Hematopoietic multipotent progenitor cell treated with erythropoietin and hydrocortisone succinate and interleukin-3 and kit ligand, for 8 days (in vitro differentiated cells): ENCODE data around the gene DNM1L.
"Not testable (repeated sequence)": the region's sequence is repeated elsewhere in the genome, so short reads cannot be mapped to it uniquely, and the experiment has no call there.

Experiments
- DNase-seq: peaks from one replicate; pipeline ENCODE4 v3.0.0-alpha.2; 2015

Gene DNM1L

DNA sequence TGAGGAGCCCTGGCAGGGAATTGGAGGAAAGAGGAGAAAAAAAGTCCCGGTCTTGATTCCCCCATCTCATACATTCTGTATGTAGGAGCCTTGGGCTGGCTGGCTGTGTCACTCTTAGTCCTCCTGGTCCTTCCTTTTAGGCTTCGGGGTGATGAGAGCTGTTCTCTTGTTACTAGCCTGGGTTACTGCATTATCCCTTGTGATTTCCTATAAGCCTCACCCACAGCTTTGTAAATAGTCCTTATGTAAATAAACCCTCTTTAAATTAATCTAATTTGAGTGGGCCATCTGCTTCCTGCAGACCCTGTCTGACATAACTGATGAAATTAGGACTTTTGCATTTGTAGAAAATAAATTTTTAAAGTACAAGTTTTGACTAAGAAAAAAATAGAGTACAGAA is 19.2 kb downstream of the DNM1L start:
- DNase-seq: no peak

DNA sequence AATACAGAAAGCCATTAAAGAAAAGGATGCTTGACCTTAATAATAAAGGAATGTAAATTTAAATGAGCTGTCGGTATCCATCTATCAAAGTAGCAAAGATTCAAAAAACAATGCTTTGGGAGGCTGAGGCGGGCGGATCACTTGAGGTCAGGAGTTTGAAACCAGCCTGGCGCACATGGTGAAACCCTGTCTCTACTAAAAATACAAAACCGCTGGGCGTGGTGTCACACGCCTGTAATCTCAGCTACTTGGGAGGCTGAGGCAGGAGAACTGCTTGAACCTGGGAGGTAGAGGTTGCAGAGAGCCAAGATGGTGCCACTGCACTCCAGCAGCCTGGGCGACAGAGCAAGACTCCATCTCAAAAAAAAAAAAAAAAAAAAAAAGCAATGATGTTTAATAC is 20.3 kb downstream of the DNM1L start:
- not testable (repeated sequence) for DNase-seq

DNA sequence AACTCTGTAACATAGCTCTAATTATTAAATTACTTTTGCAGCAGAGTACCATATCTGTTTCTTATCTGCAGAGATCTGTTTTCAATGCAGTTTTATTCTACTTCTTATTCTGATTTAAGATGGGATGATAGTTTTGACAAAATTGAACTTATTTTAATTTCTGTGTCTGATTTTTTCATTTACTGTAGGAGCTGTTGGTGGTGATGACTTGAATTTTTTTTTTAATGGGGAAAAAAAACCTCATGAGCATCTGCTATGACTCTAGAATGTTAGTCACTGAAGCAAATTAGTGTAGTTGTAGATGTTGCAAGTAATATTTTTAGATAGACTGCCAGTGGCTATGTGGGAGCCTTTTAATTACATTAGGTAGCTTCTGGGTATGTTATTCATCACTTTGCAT is 23.4 kb downstream of the DNM1L start:
- no peak for DNase-seq

DNA sequence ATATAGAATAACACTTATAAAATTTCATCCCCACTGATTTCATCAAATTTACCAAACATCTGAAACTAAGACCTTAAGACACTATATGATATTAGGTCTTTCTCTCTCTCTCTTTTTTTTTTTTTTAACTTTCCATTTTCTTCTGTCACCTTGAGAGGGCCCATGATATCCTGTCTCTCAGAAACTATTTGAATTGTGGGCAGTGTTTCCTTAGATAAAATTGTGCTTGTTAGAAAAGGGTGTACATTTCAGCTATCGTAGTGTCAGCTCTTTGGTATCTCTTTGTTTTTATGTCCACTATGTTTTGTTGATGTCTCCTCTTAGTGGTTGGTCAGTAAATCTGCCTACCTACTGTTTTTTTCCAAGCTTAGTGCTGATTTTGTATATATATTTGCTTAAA is 23.8 kb downstream of the DNM1L start:
- DNase-seq: peak; percentile 21

DNA sequence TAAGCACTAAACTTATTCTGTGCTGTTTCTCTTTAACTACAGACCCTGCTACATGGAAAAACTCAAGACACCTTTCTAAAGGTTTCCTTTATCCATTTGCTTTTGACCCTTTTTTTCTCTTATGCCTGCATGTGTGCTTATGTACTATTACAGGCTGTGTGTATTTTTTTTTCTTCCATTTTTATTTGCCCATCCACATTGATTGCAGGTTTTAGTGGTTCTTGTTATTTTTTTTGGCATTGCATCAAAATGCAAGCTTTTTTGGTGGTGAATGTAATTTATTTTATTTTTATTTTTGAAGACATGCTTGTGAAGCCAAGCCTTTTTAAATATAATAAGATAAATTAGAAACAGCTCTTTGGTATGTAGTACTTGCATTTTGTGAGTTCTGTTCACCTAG is 26.7 kb downstream of the DNM1L start:
- no peak for DNase-seq

DNA sequence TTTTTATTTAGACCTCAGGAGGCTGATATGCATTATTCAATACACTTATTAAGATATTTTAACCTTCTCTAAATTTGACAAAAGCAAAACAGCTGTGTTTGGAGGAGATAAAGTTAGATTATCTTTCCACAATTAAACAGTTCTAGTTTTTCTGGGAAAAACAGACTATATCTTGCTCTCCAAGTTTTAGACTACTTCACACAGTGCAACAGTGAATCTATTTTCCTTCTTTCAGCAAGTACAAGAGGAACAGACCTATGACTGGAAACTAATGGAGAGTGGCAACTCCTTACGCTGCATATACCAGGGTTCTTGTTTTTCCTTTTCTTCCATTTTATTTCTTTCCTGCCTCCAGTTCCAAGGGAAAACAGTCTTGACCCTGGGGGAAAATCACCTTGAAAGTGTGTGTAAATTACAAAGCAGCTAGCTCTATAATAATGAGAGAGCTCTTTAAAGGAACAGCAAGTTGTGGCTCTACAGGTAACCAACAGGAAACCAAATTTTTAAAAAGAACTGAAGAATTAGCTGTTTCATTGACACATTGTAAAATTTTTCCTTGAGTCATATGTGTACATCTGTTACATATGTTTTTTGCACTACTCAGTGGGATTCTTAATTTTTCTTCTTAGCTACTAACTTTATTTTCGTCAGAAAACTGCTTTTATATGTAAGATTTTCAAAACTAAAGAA is 27.4 kb downstream of the DNM1L start:
- DNase-seq: peak; percentile 80

DNA sequence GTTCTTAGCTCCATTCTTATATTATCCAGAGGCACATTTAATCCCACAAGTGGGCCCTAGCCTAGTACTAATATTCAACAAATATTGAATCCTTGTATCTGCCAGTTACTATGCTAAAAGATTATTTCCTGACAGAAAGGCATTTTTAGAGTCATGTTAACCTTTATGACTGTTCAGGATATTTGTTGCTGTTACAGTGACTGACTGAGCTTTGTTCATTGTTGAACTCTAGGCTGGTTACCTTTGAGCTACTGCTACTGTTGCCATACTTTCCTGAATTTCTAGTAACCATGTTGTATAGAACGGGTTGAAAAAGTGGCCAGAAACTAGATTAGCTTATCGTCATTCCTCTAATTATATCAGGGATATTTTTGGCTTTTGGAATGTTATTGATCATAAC is 29.8 kb downstream of the DNM1L start:
- no peak for DNase-seq

DNA sequence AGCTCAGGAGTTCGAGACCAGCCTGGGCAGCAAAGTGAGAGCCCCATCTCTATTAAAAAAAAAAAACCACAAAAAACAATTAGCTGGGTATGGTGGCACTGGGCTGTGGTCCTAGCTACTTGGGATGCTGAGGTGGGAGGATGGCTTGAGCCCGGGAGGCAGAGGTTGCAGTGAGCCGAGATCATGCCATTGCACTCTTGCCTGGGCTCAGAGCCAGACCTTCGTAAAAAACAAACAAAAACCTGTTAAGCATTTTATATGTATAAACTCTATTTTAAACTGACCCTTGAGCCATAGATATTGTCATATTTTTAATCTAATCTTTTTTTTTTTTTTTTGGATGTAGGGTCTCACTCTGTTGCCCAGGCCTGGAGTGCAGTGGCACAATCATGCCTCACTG is 35.7 kb downstream of the DNM1L start:
- DNase-seq: no peak

DNA sequence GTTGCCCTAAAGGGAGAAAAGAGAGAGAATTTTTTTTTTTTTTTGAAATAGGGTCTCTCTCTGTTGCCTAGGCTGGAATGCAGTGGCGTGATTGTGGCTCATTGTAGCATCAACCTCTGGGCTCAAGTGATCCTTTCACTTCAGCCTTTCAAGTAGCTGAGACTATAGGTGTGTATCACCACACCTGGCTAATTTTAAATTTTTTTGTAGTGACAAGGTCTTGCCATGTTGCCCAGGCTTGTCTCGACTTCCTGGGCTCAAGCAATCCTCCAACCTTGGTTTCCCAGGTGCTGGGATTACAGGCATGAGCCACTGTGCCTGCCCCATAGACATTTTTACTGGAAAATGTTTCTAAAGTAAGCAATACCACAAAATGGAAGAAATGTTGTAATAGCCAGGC is 39.8 kb downstream of the DNM1L start:
- DNase-seq: no peak

DNA sequence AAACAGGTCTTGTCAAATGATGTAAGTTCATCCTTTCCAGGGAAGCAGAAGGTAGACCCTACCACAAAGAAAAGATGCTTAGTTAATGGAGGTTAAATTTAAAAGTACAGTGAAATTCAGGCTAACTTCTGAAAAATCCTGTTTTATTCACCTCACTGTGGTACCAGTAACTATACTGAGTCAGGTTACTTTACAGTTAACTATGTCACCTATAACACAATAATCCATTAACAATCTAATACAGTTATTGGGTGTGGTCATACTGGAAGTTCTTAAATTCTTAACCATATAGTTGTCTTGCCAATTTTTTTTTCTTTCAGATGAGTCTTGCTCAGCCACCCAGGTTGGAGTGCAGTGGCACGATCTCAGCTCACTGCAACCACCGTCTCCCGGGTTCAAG is 46.2 kb downstream of the DNM1L start:
- DNase-seq: not testable (repeated sequence)

DNA sequence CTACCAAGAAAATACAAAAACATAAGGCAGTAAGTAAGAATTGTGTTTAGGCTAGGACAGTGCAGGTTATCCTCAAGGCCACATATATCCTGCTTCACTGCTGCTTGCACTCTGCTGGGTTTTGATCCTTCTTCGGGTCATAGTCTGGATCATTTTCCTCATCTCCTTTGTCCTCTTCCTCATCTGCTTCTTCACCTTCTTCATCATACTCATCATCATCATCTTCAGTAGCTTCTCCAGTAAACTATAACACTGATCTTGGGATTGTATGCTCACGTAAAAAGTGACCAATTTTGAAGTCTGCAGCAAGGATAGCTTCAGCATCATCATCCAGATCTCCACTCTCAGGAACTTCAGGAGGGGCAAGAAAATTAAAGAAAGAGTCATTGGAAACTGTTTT is 47.2 kb downstream of the DNM1L start:
- no peak for DNase-seq

DNA sequence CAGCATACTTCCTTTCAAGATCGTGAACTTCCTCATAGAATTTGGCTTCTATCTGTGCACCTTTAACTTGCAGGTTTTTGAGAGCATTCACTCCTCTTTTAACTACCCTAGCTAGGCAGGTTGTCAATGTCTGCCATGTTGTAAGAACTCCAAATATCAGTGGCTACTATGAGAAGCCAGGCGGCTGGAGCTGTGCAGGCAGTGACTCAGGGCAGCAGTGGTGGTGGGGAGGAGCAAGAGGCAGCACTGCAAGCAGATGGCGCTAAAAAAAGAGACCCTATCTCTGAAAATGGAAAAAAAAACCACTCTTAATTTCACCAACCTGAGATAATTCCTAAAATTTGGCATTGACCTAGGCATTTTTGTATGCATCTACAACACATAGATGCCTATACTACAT is 48.1 kb downstream of the DNM1L start:
- DNase-seq: no peak

DNA sequence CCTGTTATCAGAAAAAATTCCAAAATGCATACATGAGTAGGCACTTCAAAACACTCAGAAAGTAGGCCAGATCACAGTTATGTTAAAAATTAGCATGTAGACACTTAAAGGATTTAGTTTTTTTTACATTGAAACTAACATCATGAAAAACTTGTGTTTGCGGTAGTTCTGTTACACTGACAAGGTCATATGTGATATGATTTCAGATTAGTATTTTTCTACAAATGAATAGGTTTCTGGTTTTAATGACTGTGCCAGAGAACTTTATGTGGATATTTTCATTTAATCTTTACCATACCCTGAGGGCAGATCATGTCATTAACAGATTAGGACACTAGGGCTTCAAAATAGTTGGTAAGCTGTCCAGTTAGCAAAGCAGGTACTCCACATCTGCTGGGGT is 55.9 kb downstream of the DNM1L start:
- DNase-seq: no peak

DNA sequence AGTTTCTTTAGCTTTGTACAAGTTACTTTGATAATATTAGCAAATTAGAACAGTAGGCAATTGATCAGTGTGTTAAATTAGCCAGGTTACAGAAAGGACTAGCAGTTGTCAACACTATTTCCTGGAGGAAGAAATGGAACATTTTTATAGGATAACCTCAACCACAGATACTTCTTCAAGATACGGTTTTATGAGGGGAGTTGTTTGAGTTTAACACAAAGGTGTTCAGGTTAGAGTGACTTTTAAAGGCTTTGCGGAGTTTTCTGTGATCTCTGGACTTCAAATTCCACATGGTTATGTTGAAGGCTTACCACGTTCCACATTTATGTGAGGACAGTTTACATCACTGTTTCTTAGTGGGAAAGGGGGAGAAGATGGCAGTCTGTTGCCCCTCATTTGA is 57.3 kb downstream of the DNM1L start:
- DNase-seq: no peak

DNA sequence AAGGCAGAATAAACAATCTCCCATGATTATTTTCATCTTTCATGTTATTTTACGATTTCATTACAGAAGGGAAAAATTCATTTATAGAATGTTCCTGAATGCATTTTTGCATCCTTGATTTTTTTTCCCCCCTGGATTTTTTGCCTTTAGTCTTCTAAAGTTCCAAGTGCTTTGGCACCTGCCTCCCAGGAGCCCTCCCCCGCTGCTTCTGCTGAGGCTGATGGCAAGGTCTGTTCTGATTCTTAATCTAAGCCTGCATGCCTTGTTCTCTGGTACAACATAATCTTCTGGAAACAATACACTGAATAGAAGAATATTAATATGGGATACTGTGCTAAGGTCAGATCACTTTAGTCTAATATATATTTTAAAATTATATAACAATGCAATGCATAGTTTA is 58.6 kb downstream of the DNM1L start:
- DNase-seq: no peak

DNA sequence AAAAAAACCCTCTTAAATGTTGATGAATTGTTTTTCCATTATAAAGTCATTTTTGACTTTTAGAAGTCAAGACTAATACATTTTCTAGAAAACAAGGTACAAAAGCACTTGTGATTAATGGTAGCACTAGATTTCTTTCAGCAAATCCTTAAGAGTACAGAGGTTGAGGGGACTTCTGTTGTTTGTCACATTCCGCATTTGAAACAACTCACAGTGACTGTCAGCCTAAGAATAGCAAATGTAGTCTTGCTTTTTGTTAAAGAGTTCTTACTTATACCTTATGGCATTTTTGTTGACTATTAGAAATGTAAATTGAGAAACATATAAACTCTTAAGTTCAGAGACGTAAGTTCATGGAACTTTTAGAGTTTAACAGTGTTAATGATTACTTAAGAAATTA is 60.2 kb downstream of the DNM1L start:
- no peak for DNase-seq

DNA sequence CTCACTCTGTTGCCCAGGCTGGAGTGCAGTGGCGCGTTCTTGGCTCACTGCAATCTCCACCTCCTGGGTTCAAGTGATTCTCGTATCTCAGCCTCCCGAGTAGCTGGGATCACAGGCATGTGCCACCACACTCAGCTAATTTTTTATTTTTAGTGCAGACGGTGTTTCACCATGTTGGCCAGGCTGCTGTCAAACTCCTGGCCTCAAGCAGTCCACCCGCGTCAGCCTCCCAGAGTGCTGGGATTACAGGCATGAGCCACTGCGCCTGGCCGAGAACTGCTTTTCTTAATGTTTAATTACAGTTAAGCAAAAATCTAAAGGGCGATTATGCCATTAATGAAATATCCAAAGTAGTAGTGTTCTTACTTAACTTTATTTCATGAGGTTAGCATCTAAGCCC is 63.0 kb downstream of the DNM1L start:
- no peak for DNase-seq

DNA sequence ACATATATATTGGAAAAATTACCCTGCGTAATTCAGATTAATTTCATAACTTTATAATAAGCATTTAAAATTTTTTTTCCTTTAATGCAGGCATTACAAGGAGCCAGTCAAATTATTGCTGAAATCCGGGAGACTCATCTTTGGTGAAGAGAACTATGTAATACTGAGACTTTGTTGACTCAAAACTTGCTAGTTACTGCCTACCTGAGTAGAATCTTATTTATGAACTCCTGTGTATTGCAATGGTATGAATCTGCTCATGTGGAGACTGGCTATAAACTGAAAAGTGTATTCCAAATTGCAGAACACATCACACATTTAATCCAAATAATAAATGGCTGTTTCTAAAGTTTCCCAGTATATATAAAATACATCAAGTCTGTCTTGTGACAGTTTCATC is 64.2 kb downstream of the DNM1L start:
- no peak for DNase-seq

DNA sequence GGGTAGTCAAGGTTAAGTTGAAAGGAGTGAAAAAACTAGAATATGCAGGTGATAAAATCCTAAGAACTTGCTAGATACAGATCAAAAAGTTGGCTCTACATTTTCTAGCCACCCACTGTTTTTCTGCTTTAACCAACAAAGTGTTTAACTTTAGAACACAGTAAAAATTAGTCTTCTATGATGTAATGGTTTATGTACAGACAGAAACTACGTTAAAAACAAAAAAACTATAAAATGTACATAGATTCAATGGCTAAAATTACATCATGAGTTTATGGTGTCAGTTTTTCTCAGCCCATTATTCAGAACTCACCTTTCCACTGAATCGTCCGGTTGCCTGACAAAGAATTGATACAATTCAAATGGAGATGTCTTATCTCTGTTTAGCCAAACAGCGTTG is 74.5 kb downstream of the DNM1L start:
- DNase-seq: no peak

DNA sequence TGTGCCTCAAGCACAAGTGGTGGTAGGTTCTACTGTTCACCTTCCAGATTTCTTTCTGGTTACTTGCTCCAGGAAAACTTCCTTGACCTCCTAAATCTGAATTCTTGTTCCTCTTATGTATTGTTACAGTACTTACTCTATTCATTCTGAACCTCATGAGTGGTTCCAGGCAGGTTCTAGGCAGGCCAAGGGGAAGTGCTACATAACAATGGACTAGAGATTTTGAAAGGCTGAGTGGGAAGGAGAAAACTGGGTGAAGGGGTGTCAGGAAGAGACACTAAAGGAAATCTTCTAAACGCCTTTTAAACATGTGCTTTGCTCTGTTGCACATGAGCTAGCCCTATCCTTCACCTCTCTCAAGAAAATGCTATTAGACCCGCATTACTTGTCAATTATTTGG is 75.0 kb downstream of the DNM1L start:
- no peak for DNase-seq

DNA sequence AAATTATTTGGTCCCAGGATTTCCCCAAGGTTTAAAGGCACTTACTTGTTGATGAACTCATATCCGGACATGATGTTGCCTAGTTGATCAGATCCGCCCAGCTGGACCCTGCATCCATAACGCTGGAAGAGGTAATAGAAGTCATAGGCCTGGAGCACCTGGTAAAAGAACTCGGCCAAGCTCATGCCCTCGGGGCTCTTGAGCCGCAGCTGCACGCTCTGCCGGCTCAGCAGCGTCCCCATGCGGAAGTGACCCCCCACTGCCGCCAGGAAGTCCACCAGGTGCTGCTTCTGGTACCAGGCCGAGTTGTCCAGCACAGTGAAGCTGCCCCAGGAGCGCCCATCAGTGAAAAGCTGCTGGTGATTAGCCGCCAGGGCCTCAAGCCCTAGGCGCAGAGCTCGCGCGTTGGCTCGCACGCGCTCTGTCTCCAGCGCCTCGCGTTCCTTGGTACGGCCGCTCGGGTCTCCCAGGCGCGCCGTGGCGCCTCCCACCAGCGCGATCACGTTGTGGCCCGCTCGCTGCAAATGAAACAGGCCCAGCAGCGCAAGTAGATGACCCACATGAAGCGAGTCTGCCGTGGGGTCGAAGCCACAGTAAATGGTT is 76.1 kb downstream of the DNM1L start:
- peak; percentile 82 for DNase-seq

DNA sequence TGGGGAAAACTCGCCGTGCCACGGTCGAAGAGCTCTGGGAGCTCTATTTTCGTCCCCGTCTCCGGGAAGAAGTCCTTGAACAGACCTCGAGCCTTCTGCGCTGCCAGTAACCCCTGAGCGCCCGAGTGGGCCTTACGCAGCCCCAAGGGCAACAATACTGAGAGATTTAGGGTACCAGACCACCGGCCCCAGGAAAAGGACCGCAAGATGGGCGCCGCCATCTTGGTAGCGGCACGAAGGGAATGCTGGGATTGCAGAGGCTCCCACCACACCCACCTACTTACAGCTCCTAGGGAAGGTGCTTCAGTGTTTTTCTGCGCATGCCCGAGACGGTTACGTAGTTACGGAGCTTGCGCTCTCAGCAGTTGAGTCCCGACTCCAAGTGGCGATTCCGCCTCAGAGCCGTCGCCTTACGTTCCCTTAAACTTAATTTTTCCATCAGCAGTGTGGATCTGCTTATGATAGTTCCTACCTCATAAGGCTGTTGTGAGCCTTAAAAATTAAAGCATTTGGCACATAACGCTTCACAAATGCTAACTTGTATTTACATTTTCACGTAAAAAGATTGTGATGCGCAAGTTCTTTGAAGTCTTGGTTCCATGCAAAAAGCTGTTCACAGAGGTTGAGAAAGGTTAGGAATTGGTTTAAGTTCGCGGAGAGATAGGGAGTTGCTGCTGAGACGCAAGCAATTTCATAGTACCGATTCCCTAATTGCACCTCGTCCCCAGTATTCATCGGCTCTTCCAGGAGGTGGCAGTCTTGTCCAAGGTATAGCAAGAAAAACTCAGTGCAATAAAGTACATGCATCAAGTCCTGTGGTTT is 76.8 kb downstream of the DNM1L start, which contains the start of gene YARS2:
TSS of gene YARS2 (minus strand) at position 244 of the 822 bp plus-strand sequence. CDS start at position 221, 23 bp downstream.
- DNase-seq: peak; percentile 98

DNA sequence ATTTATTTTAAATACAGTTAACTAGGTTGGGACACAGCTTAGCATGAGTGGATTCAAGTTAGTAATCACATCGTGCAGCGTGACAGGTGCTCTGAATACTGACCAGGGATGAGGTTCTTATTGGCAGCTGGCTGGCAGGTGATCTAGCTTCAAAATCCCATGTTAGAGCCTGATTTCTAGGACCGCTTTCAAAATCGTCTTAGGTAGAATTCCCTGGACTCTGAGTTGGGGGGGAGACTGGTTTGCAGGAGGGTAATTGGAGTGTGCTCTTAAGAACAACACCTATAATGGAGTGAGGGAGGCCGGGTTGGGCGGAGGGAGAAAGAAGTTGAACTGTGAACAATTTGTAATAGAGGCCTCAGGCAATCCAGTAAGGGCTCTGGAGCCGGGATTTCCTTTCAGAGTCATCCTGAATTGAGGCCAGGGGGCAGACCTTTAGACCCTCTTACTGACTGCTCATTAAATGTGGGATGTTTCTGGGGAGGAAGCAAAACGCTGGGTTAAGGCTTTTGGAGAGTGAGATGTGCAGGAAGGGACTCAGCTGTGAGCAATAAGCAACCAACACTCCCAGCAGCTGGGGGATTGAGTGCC is 77.5 kb downstream of the DNM1L start:
- no peak for DNase-seq

DNA sequence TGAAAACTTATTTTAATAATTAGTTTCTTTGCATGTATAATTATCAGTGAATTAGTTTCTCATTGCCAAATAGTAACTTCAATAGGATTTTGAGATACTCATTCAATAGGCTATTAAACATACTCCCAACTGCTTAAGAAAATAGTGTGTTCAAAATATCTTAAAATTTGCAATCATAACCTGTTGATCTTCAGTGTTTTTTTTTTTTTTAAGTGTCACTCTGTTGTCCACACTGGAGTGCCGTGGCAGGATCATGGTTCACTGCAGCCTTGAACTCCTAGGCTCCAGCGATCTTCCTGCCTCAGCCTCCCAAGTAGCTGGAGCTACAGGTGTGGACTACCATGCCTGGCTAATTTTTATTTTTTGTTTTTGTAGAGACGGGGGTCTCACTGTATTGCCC is 78.1 kb downstream of the DNM1L start:
- no peak for DNase-seq
